ENCODE measurements around the gene PML. TPM values are rescaled to one million over a fixed set of nuclear protein-coding genes. Genes with fewer than 3 reads are reported as not detected.

PML gene
- total RNA-seq, 4 donors from 2014 or later, result 55.9 to 141 (median 76.5) TPM

- peak overlapping the region in 1 of 3 donors; percentile 53 for H3K27ac ChIP-seq
- TF ChIP-seq CTCF (IDR thresholded peaks at IDR 0.05) (no peak), POLR2A (IDR thresholded peaks at IDR 0.05) (no peak)
- no peak for DNase-seq
- H3K4me3 ChIP-seq (replicated peaks in 1 of 3), result no peak overlapping the region
- H3K27me3 ChIP-seq, result no peaks in the 10 kb centered on the region
- intact Hi-C loops (cut with DNase I), result loop anchor here (5.0 kb wide), 1 partner anchor 67 kb away; no protein-coding TSS in a partner anchor
- 55 to 56% methylated on average over 9 of the region's 9 CpGs for WGBS, 2 donors
- peaks cover 0 to 28% of the 10 kb centered on the region in 2 donors for H3K4me1 ChIP-seq
- H3K36me3 ChIP-seq, result peaks cover 25 to 26% of the 10 kb centered on the region in 2 donors
- H3K9me3 ChIP-seq, result no peaks in the 10 kb centered on the region
These were observed 44.5 kb downstream of the PML start for GRCh38 chr15:74038707-74039655.

- H3K27ac ChIP-seq, result no peak overlapping the region
- H3K4me3 ChIP-seq (replicated peaks in 1 of 3), result no peak overlapping the region
- intact Hi-C loops (cut with DNase I), result loop anchor here (5.0 kb wide), 1 partner anchor 67 kb away; no protein-coding TSS in a partner anchor
- H3K36me3 ChIP-seq, result peaks cover 18 to 19% of the 10 kb centered on the region in 2 donors
- WGBS, 2 donors, result 68 to 75% methylated on average over 5 of the region's 5 CpGs
- peaks cover 0 to 30% of the 10 kb centered on the region in 2 donors for H3K4me1 ChIP-seq
- no peak for DNase-seq
- H3K27me3 ChIP-seq, result no peaks in the 10 kb centered on the region
- H3K9me3 ChIP-seq, result no peaks in the 10 kb centered on the region
- TF ChIP-seq CTCF (IDR thresholded peaks at IDR 0.05) (no peak), POLR2A (IDR thresholded peaks at IDR 0.05) (no peak)
These were observed 45.1 kb downstream of the PML start for GRCh38 chr15:74039656-74040010.

GRCh38 chr15:74040109-74040850 is 45.8 kb downstream of the PML start:
- intact Hi-C loops (cut with DNase I), result no loop called here
- TF ChIP-seq CTCF (IDR thresholded peaks at IDR 0.05) (no peak), POLR2A (IDR thresholded peaks at IDR 0.05) (no peak)
- peaks cover 0 to 32% of the 10 kb centered on the region in 2 donors for H3K4me1 ChIP-seq
- H3K9me3 ChIP-seq, result no peaks in the 10 kb centered on the region
- peak overlapping the region in 1 of 3 donors; percentile 59 for H3K27ac ChIP-seq
- no peaks in the 10 kb centered on the region for H3K27me3 ChIP-seq
- H3K36me3 ChIP-seq, result peaks cover 13 to 14% of the 10 kb centered on the region in 2 donors
- no peak overlapping the region for H3K4me3 ChIP-seq (replicated peaks in 1 of 3)
- WGBS, 2 donors, result 81 to 82% methylated on average over 7 of the region's 7 CpGs
- no peak for DNase-seq

GRCh38 chr15:74041311-74041756 is 46.8 kb downstream of the PML start:
- TF ChIP-seq POLR2A (IDR thresholded peaks at IDR 0.05) (no peak), CTCF (IDR thresholded peaks at IDR 0.05) (no peak)
- H3K36me3 ChIP-seq, result peaks cover 3% of the 10 kb centered on the region in 2 donors
- no peak overlapping the region for H3K4me3 ChIP-seq (replicated peaks in 1 of 3)
- no peaks in the 10 kb centered on the region for H3K27me3 ChIP-seq
- H3K4me1 ChIP-seq, result peaks cover 0 to 32% of the 10 kb centered on the region in 2 donors
- WGBS, 2 donors, result 87 to 90% methylated on average over 10 of the region's 10 CpGs
- H3K9me3 ChIP-seq, result no peaks in the 10 kb centered on the region
- intact Hi-C loops (cut with DNase I), result no loop called here
- H3K27ac ChIP-seq, result peak overlapping the region in 1 of 3 donors; percentile 59
- no peak for DNase-seq
